Suprapubic skin (tissue), 4 donors: Measurements from ENCODE around the gene ACAA2.

Experiments
- CTCF ChIP-seq, 2 donors: fragments of 200-600 bp in 1 of 2; fragments of 450-650 bp in 1 of 2; sonication (generic) in 1 of 2; IDR thresholded peaks; one replicate each; pipeline ENCODE4 v1.5.1; 2016 to 2019; ENCODE audit warnings: antibody characterized with exemption in 2 of 2, mild to moderate bottlenecking in 1 of 2, moderate library complexity in 1 of 2
- EP300 ChIP-seq: sonication (generic); formaldehyde crosslinking; IDR thresholded peaks from one replicate; pipeline ENCODE4 v1.6.1; 2017; ENCODE audit warnings: antibody characterized with exemption
- POLR2AphosphoS5 ChIP-seq, 3 donors: sonication (generic); formaldehyde crosslinking; IDR thresholded peaks; one replicate each; pipeline ENCODE4 v1.6.1; 2017; ENCODE audit warnings: antibody characterized with exemption in 3 of 3

- TF ChIP-seq CTCF (IDR thresholded peaks at IDR 0.05) (no peak), POLR2AphosphoS5 (IDR thresholded peaks at IDR 0.05) (no peak), EP300 (no peak)
Observed at GRCh38 chr18:49754866-49755265, 58.5 kb downstream of the ACAA2 start.
